HepG2 (cell line): ENCODE results near the gene IL17RC. TPM values are rescaled to one million over a fixed set of nuclear protein-coding genes. Genes with fewer than 3 reads are reported as not detected.

Source experiments
- ASH2L ChIP-seq: fragments of 300-600, 200-600 bp; sonication (generic); IDR thresholded peaks from 2 replicates; pipeline ENCODE4 v1.7.0; 2017; ENCODE audit warnings: low read depth, mild to moderate bottlenecking, moderate library complexity, mixed read lengths, low read length; ENCODE audit not compliant: insufficient read length
- ATF5 ChIP-seq: sonication (generic); formaldehyde crosslinking; IDR thresholded peaks from 2 replicates; pipeline ENCODE4 v1.4.0; 2020; ENCODE audit warnings: mild to moderate bottlenecking, low read depth, missing genetic modification reagents
- ATM ChIP-seq: fragments of 450-650 bp; IDR thresholded peaks from 2 replicates; pipeline ENCODE4 v1.7.1; 2017; ENCODE audit warnings: mild to moderate bottlenecking, borderline replicate concordance
- CTCF ChIP-seq: sonication (generic); formaldehyde crosslinking; IDR thresholded peaks from 2 replicates; pipeline ENCODE4 v1.5.0; 2020; ENCODE audit warnings: mild to moderate bottlenecking, missing genetic modification reagents, moderate library complexity
- FOXP1 ChIP-seq, 2 experiments: fragments of 450-650 bp in 1 of 2; IDR thresholded peaks; 2 replicates each; pipeline ENCODE4 v1.6.1; 2017 to 2018; ENCODE audit warnings: antibody characterized with exemption in 1 of 2
- KLF13 ChIP-seq: sonication (generic); formaldehyde crosslinking; IDR thresholded peaks from 2 replicates; pipeline ENCODE4 v1.4.0; 2020; ENCODE audit warnings: mild to moderate bottlenecking, missing genetic modification reagents
- POLR2A ChIP-seq, 2 experiments: IDR thresholded peaks; 2 replicates each; pipeline ENCODE4 v1.6.1; 2011; ENCODE audit warnings: low read depth in 2 of 2, low read length in 2 of 2, mild to moderate bottlenecking in 1 of 2, moderate library complexity in 1 of 2; ENCODE audit not compliant: insufficient read depth in 1 of 2
- PRMT3 ChIP-seq: sonication (generic); formaldehyde crosslinking; IDR thresholded peaks from 2 replicates; pipeline ENCODE4 v1.8.1; 2022; ENCODE audit warnings: low read depth, mild to moderate bottlenecking, moderate library complexity, missing genetic modification reagents, borderline replicate concordance
- TAF15 ChIP-seq: fragments of 200-400 bp; formaldehyde crosslinking; IDR thresholded peaks from one replicate; pipeline ENCODE4 v1.6.1; 2018; ENCODE audit warnings: mild to moderate bottlenecking, low read depth, low read length; ENCODE audit not compliant: poor library complexity, severe bottlenecking
- TCF7L2 ChIP-seq: IDR thresholded peaks from 2 replicates; pipeline ENCODE4 v1.6.1; 2011; ENCODE audit warnings: mild to moderate bottlenecking, low read depth, low read length, moderate library complexity
- TEAD2 ChIP-seq: sonication (generic); formaldehyde crosslinking; IDR thresholded peaks from 2 replicates; pipeline ENCODE4 v1.9.0; 2021; ENCODE audit warnings: missing genetic modification reagents
- YEATS2 ChIP-seq: sonication (generic); formaldehyde crosslinking; IDR thresholded peaks from 2 replicates; pipeline ENCODE4 v1.4.0; 2020; ENCODE audit warnings: missing genetic modification reagents, borderline replicate concordance
- ZMYM4 ChIP-seq: sonication (generic); formaldehyde crosslinking; IDR thresholded peaks from 2 replicates; pipeline ENCODE4 v1.8.1; 2023; ENCODE audit warnings: mild to moderate bottlenecking, missing genetic modification reagents
- ZNF225 ChIP-seq: sonication (generic); formaldehyde crosslinking; IDR thresholded peaks from 2 replicates; pipeline ENCODE4 v1.4.0; 2020; ENCODE audit warnings: mild to moderate bottlenecking, missing genetic modification reagents
- ZNF350 ChIP-seq: sonication (generic); formaldehyde crosslinking; IDR thresholded peaks from 2 replicates; pipeline ENCODE4 v1.4.0; 2020; ENCODE audit warnings: mild to moderate bottlenecking, low read depth, missing genetic modification reagents, borderline replicate concordance
- ZNF367 ChIP-seq: sonication (generic); formaldehyde crosslinking; IDR thresholded peaks from 2 replicates; pipeline ENCODE4 v1.4.0; 2020; ENCODE audit warnings: missing genetic modification reagents, borderline replicate concordance
- ZNF570 ChIP-seq: sonication (generic); formaldehyde crosslinking; IDR thresholded peaks from 2 replicates; pipeline ENCODE4 v1.4.0; 2020; ENCODE audit warnings: mild to moderate bottlenecking, missing genetic modification reagents, borderline replicate concordance
- ZNF644 ChIP-seq: IDR thresholded peaks from 2 replicates; pipeline ENCODE4 v1.6.1; 2016; ENCODE audit warnings: low read depth
- ZNF687 ChIP-seq: sonication (generic); formaldehyde crosslinking; IDR thresholded peaks from 2 replicates; pipeline ENCODE4 v1.5.1; 2020; ENCODE audit warnings: mild to moderate bottlenecking, missing genetic modification reagents, moderate library complexity
- ZNF790 ChIP-seq: sonication (generic); formaldehyde crosslinking; IDR thresholded peaks from 2 replicates; pipeline ENCODE4 v1.8.0; 2022; ENCODE audit warnings: missing genetic modification reagents, mild to moderate bottlenecking, borderline replicate concordance
- ZSCAN12 ChIP-seq: sonication (generic); formaldehyde crosslinking; IDR thresholded peaks from 2 replicates; pipeline ENCODE4 v1.9.0; 2021; ENCODE audit warnings: mild to moderate bottlenecking, missing genetic modification reagents
- polyA plus RNA-seq, 8 experiments: library from polyadenylated mRNA; depleted of rRNA in 3 of 8; stranded (reverse) in 7 of 8; unstranded in 1 of 8; fragments of >200 nt; fragmentation: Illumina TruSeq in 4 of 8; extraction: Trizol in 4 of 8; gene quantifications; 2 replicates each; pipeline versions ENCODE4 v1.2.1 to v1.2.3, GENCODE V29; 2011 to 2016; ENCODE audit warnings: low read depth in 4 of 8, missing spikeins in 1 of 8, mixed read lengths in 1 of 8; ENCODE audit not compliant: insufficient read depth in 1 of 8
- total RNA-seq, 5 experiments: library from RNA; depleted of rRNA; stranded (reverse); fragments of >200 nt; fragmentation: Illumina TruSeq; extraction: Trizol; gene quantifications; 2 replicates each; pipeline ENCODE4 v1.2.3, GENCODE V29; 2016; ENCODE audit warnings: low read depth in 1 of 5
- TF ChIP-seq, protein P1 (sequence below): sonication (generic); formaldehyde crosslinking; IDR thresholded peaks from 2 replicates; pipeline ENCODE4 v1.5.0; 2020; ENCODE audit warnings: missing genetic modification reagents, mild to moderate bottlenecking, borderline replicate concordance

The IL17RC gene
- total and polyA plus RNA-seq, 2 of the 13 experiments (the other 11 are each of a cell fraction or from before 2014, with no cell fraction given): 20.7 to 24.0 TPM

DNA sequence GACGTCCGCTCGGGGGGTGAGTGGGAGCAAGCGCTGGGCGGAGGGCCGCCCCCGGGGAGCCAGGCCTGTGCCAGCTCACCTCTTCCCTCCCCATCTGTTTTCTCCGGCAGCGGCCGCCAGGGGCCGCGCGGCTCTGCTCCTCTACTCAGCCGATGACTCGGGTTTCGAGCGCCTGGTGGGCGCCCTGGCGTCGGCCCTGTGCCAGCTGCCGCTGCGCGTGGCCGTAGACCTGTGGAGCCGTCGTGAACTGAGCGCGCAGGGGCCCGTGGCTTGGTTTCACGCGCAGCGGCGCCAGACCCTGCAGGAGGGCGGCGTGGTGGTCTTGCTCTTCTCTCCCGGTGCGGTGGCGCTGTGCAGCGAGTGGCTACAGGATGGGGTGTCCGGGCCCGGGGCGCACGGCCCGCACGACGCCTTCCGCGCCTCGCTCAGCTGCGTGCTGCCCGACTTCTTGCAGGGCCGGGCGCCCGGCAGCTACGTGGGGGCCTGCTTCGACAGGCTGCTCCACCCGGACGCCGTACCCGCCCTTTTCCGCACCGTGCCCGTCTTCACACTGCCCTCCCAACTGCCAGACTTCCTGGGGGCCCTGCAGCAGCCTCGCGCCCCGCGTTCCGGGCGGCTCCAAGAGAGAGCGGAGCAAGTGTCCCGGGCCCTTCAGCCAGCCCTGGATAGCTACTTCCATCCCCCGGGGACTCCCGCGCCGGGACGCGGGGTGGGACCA, 16.1 kb downstream of the IL17RC start (continued):
- TF ChIP-seq ZMYM4 (CRISPR knock-in tag) (peak; percentile 46; the same call in 1 of the 2 replicates), ZNF367 (no peak), ATM (no peak), YEATS2 (CRISPR knock-in tag) (0 out of 2 replicates have a peak, but pooled peaks have one; percentile 13), TEAD2 (CRISPR knock-in tag) (peak; percentile 26; the same call in 1 of the 2 replicates), ZNF570 (CRISPR knock-in tag) (peak; percentile 61), ATF5 (CRISPR knock-in tag) (no peak), ZNF225 (CRISPR knock-in tag) (no peak), ZNF687 (CRISPR knock-in tag) (peak; percentile 91), PRMT3 (CRISPR knock-in tag) (no peak), FOXP1 (IDR thresholded peaks at IDR 0.05) (no peak), FOXP1 (CRISPR knock-in tag; IDR thresholded peaks at IDR 0.05) (no peak), ZNF350 (peak; percentile 53; the same call in 1 of the 2 replicates), POLR2A (IDR thresholded peaks at IDR 0.05; ENCODE audit: insufficient read depth in 1 of 2, low read depth in 2 of 2, low read length in 2 of 2) (0 out of 4 replicates have a peak, but pooled peaks of 1 of the 2 experiments have one; percentile 59), CTCF (CRISPR knock-in tag) (peak; percentile 90), TAF15 (peak; percentile 25), ZSCAN12 (CRISPR knock-in tag) (no peak), ZNF790 (CRISPR knock-in tag) (peak; percentile 66; the same call in 1 of the 2 replicates), TCF7L2 (no peak), KLF13 (peak; percentile 70; the same call in 1 of the 2 replicates), ZNF644 (CRISPR knock-in tag) (no peak), ASH2L (peak; percentile 27)
- TF ChIP-seq, protein P1, sequence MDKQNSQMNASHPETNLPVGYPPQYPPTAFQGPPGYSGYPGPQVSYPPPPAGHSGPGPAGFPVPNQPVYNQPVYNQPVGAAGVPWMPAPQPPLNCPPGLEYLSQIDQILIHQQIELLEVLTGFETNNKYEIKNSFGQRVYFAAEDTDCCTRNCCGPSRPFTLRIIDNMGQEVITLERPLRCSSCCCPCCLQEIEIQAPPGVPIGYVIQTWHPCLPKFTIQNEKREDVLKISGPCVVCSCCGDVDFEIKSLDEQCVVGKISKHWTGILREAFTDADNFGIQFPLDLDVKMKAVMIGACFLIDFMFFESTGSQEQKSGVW (CRISPR knock-in tag): 0 out of 2 replicates have a peak, but pooled peaks have one; percentile 19
